ENCODE results near the gene MEX3A.
"Not testable (repeated sequence)": the region's sequence is repeated elsewhere in the genome, so short reads cannot be mapped to it uniquely, and the experiment has no call there.

MEX3A gene

DNA sequence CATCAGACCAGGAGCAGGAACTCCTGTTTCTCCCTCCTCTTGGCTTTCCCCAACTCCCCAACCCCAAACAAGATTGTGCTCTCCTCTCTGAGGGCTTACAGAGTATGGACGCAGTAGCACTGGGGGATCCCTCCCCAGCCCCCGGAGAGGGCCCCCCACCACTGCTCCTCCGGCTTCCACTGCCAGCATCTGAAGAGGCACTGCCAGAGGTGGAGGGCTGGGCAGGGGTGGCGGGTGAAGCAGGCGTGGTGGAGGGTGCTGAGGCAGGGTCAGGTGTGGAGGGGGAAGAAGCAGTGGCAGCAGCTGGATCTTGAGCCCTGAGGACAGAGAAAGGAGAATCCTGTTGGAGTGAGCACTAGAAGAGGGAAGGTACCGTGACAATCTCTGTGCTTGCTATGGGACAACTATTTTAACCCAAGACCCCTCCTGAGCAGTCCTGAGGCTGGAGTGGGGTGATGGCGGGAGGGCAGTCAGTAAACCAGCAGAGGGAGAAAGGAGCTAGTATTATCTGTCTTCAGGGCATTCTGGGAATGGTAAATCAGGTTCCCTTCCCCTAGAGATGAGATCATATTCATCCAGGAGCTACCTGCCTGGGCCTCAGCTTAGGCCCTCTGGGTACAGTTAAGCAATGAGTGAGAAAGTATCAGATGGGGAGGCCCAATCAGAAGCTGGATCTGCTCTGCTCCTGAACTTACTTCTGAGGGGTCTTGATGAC lies 31.1 kb downstream of the MEX3A start:
- in situ Hi-C loops (cut with HindIII; ENCODE audit: low pct_unique_long_range_greater_than_20kb, low sequenced_read_pairs), result no loop called here
- peak in 1 of 2 experiments; percentile 34 for DNase-seq (ENCODE audit: low read depth in 1 of 2, low spot score in 1 of 2)
- TF ChIP-seq JUND (IDR thresholded peaks at IDR 0.05; ENCODE audit: low read depth), result no peak

DNA sequence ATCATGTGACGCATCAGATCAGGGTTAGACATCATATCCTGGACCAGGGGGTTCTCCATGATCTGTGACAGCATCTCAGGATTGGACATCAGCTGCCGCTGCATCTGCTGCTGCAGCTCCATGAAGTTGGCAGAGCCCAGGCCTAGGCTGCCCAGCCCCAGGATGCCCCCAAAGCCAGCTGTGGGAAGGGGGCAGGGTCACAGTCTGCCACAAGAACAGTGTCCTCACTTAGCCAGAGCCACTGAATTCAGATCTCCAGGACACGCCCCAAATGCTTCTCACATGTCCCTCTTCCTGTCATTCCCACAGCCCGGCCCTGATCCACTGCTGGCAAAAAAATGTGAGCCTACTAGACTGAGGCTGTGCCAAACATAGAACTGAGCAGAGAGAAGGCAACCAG lies 31.9 kb downstream of the MEX3A start:
- in situ Hi-C loops (cut with HindIII; ENCODE audit: low pct_unique_long_range_greater_than_20kb, low sequenced_read_pairs), result no loop called here
- no peak for TF ChIP-seq JUND (IDR thresholded peaks at IDR 0.05; ENCODE audit: low read depth)
- DNase-seq (ENCODE audit: low read depth in 1 of 2, low spot score in 1 of 2), result no peak

DNA sequence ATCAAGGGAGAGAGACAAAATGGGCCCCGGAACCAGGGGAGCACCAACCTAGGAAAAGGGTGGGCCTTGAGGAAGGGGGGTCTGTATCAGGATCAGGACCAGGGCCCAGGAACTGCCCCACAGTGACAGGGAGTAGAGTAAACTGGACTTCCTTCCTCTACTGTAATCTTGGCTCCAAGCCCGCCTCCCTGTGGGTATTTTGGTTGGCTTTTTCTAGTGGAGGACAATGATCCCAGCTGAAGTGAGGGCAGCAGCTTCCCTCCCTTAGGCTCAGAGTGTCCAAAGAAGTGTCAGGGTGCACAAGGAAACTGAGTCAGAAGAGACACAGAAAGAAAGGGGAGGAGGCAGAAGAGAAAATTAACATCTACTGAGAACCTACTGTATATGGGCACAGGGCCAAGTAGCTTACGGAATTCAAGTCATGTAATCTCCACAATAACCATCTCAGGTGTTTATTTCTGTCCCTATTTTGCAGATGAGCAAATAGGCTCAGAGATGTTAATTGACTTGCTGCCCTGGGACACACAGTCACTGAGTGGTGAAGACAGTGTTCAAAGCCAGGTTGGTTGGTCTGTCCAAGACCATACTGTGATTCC lies 33.5 kb downstream of the MEX3A start:
- in situ Hi-C loops (cut with HindIII; ENCODE audit: low pct_unique_long_range_greater_than_20kb, low sequenced_read_pairs), result no loop called here
- no peak for TF ChIP-seq JUND (IDR thresholded peaks at IDR 0.05; ENCODE audit: low read depth)
- peak in 1 of 2 experiments; percentile 51 for DNase-seq (ENCODE audit: low read depth in 1 of 2, low spot score in 1 of 2)

DNA sequence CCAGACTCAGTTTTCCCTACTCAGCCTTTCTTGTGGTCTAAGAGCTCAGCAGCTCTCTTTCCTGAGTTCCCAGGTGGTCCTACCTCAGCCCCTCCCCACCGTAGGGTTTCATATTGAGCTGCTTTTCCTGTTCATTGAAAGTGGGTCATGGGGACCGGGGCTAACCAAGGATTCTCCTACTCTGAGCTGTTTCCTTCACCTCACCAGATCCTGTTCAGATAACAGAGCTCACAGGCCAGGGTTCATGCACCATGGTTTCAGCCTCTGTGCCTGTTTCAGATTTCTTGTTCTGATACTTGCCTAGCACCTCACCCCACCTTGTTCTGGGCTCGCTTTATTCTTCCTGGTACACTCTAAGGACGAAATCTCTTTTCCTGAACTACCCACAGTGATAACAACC lies 37.2 kb downstream of the MEX3A start:
- no peak for TF ChIP-seq JUND (IDR thresholded peaks at IDR 0.05; ENCODE audit: low read depth)
- in situ Hi-C loops (cut with HindIII; ENCODE audit: low pct_unique_long_range_greater_than_20kb, low sequenced_read_pairs), result no loop called here
- no peak for DNase-seq (ENCODE audit: low read depth in 1 of 2, low spot score in 1 of 2)

DNA sequence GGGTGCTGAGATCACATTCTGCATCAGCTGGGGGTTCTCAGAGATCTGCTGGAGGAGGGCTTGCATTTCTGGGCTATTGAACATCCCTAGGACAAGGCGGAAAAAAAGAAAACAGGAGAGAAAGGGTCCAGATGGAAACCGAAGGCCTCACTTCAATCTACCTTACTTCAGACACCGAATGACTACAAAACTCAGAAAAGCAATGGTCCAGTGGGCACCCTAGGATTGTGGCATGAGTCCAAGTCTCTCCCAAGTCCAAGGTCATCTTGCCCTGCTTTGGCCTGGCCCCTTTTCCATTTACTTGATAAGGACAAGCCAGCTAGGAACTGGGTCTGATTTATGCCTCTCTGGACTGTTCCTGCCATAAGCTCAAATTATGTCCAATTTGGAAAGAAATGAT lies 39.4 kb downstream of the MEX3A start:
- TF ChIP-seq JUND (IDR thresholded peaks at IDR 0.05; ENCODE audit: low read depth), result no peak
- in situ Hi-C loops (cut with HindIII; ENCODE audit: low pct_unique_long_range_greater_than_20kb, low sequenced_read_pairs), result no loop called here
- no peak for DNase-seq (ENCODE audit: low read depth in 1 of 2, low spot score in 1 of 2)

DNA sequence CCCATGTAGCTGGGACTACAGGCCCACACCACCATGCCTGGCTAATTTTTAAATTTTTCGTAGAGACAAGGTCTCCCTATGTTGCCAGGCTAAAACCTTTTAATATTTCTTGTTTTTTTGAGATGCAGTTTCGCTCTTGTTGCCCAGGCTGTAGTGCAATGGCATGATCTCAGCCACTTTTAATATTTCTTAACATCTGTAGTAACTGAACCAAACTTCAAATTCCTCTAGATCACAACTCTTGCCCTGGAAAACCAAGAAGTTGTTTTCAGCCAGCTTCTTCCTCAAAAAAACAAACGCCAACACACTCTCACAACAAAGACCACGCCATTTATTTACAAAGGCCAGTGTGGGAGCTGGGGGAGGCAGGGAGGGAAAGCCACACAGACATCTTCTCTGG lies 47.3 kb downstream of the MEX3A start:
- in situ Hi-C loops (cut with HindIII; ENCODE audit: low pct_unique_long_range_greater_than_20kb, low sequenced_read_pairs); DNase-seq (ENCODE audit: low read depth in 1 of 2, low spot score in 1 of 2): not testable (repeated sequence)

DNA sequence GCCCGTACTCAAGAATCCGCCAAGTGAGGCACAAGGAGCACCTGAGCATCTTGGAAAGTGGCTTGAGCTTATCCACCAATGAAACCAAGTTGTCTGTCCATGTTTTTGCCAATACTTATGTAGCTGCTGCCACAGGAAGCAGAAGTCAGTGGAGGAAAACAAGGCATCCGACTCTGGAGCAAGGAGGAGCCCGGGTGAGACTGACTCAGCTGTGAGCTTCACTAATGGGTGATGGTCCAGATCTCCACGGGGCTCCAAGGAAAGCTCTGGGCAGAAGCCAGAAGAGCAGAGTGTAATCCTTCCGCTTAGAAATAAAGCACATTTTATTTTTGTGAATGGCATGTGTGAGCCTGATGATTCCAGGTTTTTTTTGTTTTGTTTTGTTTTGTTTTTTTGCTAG lies 49.3 kb downstream of the MEX3A start:
- in situ Hi-C loops (cut with HindIII; ENCODE audit: low pct_unique_long_range_greater_than_20kb, low sequenced_read_pairs), result no loop called here

DNA sequence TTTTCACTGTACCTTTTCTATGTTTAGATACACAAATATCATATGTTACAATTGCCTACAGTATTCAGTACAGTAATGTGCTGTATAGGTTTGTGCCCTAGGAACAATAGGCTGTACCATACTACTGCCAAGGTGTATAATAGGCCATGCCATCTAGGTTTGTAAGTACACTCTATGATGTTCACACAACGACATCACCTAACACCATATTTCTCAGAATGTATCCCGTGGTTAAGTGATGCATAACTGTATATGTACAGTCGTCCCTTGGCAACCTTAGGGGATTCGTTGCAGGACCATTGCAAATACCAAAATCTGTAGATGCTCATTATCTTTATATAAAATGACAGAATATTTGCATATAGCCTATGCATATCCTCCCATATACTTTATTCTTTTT lies 55.7 kb downstream of the MEX3A start:
- no peak for DNase-seq (ENCODE audit: low read depth in 1 of 2, low spot score in 1 of 2)
- in situ Hi-C loops (cut with HindIII; ENCODE audit: low pct_unique_long_range_greater_than_20kb, low sequenced_read_pairs), result no loop called here
- TF ChIP-seq JUND (IDR thresholded peaks at IDR 0.05; ENCODE audit: low read depth), result no peak

More for the DNA sequence above, 49.3 kb downstream of the MEX3A start:
- no peak for TF ChIP-seq JUND (IDR thresholded peaks at IDR 0.05; ENCODE audit: low read depth)
- no peak for DNase-seq (ENCODE audit: low read depth in 1 of 2, low spot score in 1 of 2)

DNA sequence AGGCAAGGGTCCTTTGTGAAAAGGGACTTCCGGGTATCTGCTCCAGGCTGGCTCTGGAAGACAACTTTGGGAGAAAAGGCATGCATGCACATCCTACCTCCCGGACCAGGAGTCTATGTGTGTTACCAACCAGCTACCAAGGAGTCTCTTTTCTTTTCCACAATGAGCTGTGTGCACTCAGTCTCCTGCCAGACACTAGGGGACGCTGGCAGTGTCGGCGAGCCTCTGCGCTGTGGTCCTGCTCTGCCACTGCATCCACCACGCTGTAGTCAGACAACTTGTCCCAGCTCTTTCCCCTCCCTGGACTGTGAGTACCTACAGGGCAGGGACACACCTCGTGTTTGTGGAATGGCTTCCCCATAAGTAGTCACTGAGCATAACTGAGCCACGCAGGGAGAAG lies 56.4 kb downstream of the MEX3A start:
- TF ChIP-seq JUND (IDR thresholded peaks at IDR 0.05; ENCODE audit: low read depth), result no peak
- DNase-seq (ENCODE audit: low read depth in 1 of 2, low spot score in 1 of 2), result peak; percentile 75
- in situ Hi-C loops (cut with HindIII; ENCODE audit: low pct_unique_long_range_greater_than_20kb, low sequenced_read_pairs), result no loop called here

DNA sequence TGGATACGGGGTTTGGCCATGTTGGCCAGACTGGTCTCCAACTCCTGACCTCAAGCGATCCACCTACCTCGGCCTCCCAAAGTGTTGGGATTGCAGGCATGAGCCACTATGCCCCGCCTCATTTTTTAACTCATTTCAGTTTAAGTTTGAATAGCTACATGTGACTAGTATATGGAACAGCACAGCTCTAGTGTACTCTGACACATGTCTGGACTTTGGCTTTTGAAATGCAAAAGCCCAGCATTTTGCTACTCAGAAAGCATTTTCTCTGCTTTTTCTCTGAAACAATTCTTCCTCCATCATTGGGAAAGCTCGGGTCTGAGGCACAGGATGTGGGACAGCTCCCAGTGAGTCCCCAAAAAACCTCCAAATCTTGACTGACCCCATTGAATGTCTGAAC lies 57.5 kb downstream of the MEX3A start:
- in situ Hi-C loops (cut with HindIII; ENCODE audit: low pct_unique_long_range_greater_than_20kb, low sequenced_read_pairs), result no loop called here
- TF ChIP-seq JUND (IDR thresholded peaks at IDR 0.05; ENCODE audit: low read depth), result no peak
- no peak for DNase-seq (ENCODE audit: low read depth in 1 of 2, low spot score in 1 of 2)
